Natural killer cell (primary cell): ENCODE measurements around the gene AP3B1. TPM values are rescaled to one million over a fixed set of nuclear protein-coding genes. Genes with fewer than 3 reads are reported as not detected.
"Not testable (repeated sequence)": the region's sequence is repeated elsewhere in the genome, so short reads cannot be mapped to it uniquely, and the experiment has no call there.

ENCODE experiments used
- ATAC-seq, 3 donors: fragments of 150-1000 bp in 2 of 3; fragments of 200-7000 bp in 1 of 3; cut with Tn5 transposase; 1 replicate in 1 of 3; 2 replicates in 2 of 3; pipeline ENCODE4 v1.10.0; 2021; ENCODE audit warnings: mild to moderate bottlenecking in 2 of 3, moderate library complexity in 2 of 3
- DNase-seq, 2 donors: peaks; one replicate each; pipeline versions ENCODE4 v3.0.0 to v3.0.0-alpha.2; 2013 to 2021; ENCODE audit warnings: mixed read lengths in 1 of 2
- H3K27ac ChIP-seq: one replicate; pipeline ENCODE4 v1.5.1; 2013; ENCODE audit warnings: mild to moderate bottlenecking, low read length
- H3K27me3 ChIP-seq: one replicate; pipeline ENCODE4 v1.6.1; 2013; ENCODE audit warnings: low read length; ENCODE audit not compliant: control insufficient read depth, insufficient read depth
- H3K36me3 ChIP-seq: one replicate; pipeline ENCODE4 v1.6.1; 2013; ENCODE audit warnings: low read length; ENCODE audit not compliant: control insufficient read depth, insufficient read depth
- H3K4me1 ChIP-seq: one replicate; pipeline ENCODE4 v1.6.1; 2013; ENCODE audit warnings: low read length; ENCODE audit not compliant: control insufficient read depth, insufficient read depth
- H3K4me3 ChIP-seq: one replicate; pipeline ENCODE4 v1.5.1; 2013; ENCODE audit warnings: low read length
- H3K9me3 ChIP-seq: one replicate; pipeline ENCODE4 v1.6.1; 2013; ENCODE audit warnings: low read length; ENCODE audit not compliant: control insufficient read depth, insufficient read depth
- H3K27ac Mint-ChIP-seq, 2 donors: one replicate each; pipeline ENCODE4 v1.8.0; 2022; ENCODE audit warnings: mild to moderate bottlenecking in 2 of 2, mixed read lengths in 2 of 2, moderate library complexity in 1 of 2
- H3K27me3 Mint-ChIP-seq, 2 donors: one replicate each; pipeline ENCODE4 v1.8.0; 2022; ENCODE audit warnings: low read depth in 2 of 2, mixed read lengths in 2 of 2
- H3K36me3 Mint-ChIP-seq: one replicate; pipeline ENCODE4 v1.8.0; 2022; ENCODE audit warnings: mixed read lengths
- H3K4me1 Mint-ChIP-seq, 2 donors: one replicate each; pipeline ENCODE4 v1.8.0; 2022; ENCODE audit warnings: mixed read lengths in 2 of 2
- H3K4me3 Mint-ChIP-seq: one replicate; pipeline ENCODE4 v1.8.0; 2022; ENCODE audit warnings: mild to moderate bottlenecking, moderate library complexity, mixed read lengths
- H3K9me3 Mint-ChIP-seq, 2 donors: one replicate each; pipeline ENCODE4 v1.8.0; 2022; ENCODE audit warnings: mixed read lengths in 2 of 2
- WGBS: methylation state at CpG from one replicate; pipeline ENCODE4 v1.1.7; 2013; ENCODE audit warnings: missing lambda C conversion rate; ENCODE audit not compliant: insufficient coverage; 5-methylcytosine and 5-hydroxymethylcytosine counted together
- intact Hi-C: fragments of 100-400 bp; cut with micrococcal nuclease; formaldehyde crosslinking; loops from one replicate; pipeline ENCODE4 v1.14.2; 2022
- total RNA-seq, 4 donors: library from RNA; stranded (reverse); fragments of 120-200 nt in 1 of 4; gene quantifications; one replicate each; pipeline versions ENCODE4 v1.2.3 to v1.2.4, GENCODE V29; 2013 to 2022
- TF ChIP-seq, protein P1 (sequence below): fragments of 200-600 bp; IDR thresholded peaks from one replicate; pipeline ENCODE4 v1.8.0; 2022; ENCODE audit warnings: antibody characterized with exemption

Gene AP3B1
- total RNA-seq, 3 donors from 2014 or later (not counting 1 experiment from before 2014, with no cell fraction given): 48.5 to 58.2 (median 56.2) TPM

DNA sequence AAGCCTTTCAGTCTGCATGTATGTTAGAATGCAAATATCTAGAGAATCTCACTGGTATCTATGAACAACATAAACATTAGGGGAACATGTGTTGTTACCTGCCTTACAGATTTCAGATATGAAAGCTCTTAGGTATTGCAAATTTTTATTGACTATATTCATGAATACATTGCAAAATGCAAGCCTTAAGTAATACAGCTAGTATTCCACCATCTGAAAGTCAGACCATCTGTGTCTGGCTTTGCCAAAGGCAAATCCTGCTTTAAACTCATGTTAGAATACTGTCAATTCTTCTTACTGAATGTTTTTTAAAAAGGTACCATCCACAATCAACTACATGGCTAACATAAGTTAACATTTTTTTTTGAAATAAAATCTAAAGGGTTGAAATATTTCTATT is 215.6 kb downstream of the AP3B1 start:
- Histone ChIP-seq H3K27ac (no peak overlapping the region), H3K27me3 (no peaks in the 10 kb centered on the region), H3K36me3 (no peaks in the 10 kb centered on the region), H3K9me3 (no peaks in the 10 kb centered on the region), H3K4me3 (no peak overlapping the region), H3K4me1 (no peaks in the 10 kb centered on the region)
- TF ChIP-seq, protein P1, sequence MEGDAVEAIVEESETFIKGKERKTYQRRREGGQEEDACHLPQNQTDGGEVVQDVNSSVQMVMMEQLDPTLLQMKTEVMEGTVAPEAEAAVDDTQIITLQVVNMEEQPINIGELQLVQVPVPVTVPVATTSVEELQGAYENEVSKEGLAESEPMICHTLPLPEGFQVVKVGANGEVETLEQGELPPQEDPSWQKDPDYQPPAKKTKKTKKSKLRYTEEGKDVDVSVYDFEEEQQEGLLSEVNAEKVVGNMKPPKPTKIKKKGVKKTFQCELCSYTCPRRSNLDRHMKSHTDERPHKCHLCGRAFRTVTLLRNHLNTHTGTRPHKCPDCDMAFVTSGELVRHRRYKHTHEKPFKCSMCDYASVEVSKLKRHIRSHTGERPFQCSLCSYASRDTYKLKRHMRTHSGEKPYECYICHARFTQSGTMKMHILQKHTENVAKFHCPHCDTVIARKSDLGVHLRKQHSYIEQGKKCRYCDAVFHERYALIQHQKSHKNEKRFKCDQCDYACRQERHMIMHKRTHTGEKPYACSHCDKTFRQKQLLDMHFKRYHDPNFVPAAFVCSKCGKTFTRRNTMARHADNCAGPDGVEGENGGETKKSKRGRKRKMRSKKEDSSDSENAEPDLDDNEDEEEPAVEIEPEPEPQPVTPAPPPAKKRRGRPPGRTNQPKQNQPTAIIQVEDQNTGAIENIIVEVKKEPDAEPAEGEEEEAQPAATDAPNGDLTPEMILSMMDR: no peak
- Mint-ChIP-seq H3K4me1 (no peaks in the 10 kb centered on the region), H3K36me3 (no peaks in the 10 kb centered on the region), H3K4me3 (no peak overlapping the region), H3K27me3 (no peaks in the 10 kb centered on the region), H3K27ac (no peak overlapping the region), H3K9me3 (no peaks in the 10 kb centered on the region)
- no peak for ATAC-seq
- intact Hi-C loops: no loop called here
- DNase-seq: no peak

DNA sequence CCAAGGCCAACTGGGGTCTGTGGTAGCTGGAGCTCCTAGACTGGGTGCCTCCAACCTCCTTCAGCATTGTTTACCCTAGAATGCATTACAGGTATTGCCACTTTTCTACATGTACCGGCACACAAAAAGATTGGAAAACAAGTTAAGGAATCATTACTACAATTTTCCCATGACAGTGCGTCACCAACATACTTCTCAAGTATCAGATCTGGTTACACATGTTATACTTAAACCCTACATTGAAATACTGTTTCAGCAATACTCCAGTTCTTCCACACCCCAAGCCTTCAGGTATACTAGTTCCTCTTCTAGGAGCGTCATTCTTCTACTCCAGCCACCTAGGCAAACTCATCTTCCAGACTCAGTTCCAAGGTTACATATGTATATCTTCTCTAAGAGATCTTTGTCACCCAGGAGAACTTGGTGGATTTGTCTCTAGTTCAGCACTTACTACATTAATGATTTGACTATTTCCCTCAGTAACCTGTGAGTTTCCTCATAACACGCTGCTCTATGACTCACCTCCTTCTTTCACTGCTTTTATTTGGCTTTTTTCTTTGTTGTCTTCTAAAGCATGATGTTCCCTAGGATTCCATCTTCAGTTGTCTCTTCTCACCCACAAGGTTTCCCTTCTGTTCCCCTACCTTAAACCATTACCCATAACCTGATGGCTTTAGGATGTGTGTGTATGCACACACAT is 217.0 kb downstream of the AP3B1 start:
- ATAC-seq: no peak
- Mint-ChIP-seq H3K4me3 (no peak overlapping the region), H3K27ac (no peak overlapping the region), H3K9me3 (no peaks in the 10 kb centered on the region), H3K27me3 (no peaks in the 10 kb centered on the region), H3K4me1 (no peaks in the 10 kb centered on the region), H3K36me3 (no peaks in the 10 kb centered on the region)
- intact Hi-C loops: no loop called here
- TF ChIP-seq, protein P1: no peak
- DNase-seq: no peak
- Histone ChIP-seq H3K36me3 (no peaks in the 10 kb centered on the region), H3K27me3 (no peaks in the 10 kb centered on the region), H3K4me3 (no peak overlapping the region), H3K27ac (no peak overlapping the region), H3K4me1 (no peaks in the 10 kb centered on the region), H3K9me3 (no peaks in the 10 kb centered on the region)
- 98% methylated on average over 4 of the region's 4 CpGs for WGBS

DNA sequence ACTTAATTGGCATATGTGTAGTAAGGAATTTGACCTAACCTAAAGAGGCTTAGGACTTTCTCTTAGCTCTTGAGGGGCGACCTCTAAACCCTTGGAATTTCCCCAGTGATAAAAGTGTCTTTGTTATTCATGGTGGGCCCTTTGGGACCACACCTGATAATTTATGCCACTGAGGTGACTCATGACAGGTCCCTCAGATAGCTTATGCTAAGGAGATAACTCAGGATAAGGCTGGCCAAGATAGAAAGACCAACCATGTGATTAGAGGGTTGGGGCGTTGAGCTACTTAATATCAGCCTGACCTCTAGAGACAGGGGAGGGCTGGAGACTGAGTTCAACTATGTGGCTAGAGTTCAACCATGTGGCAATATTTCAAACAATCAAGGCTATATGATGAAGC is 218.1 kb downstream of the AP3B1 start:
- DNase-seq (no peak), ATAC-seq (no peak)
- Histone ChIP-seq H3K4me1 (no peaks in the 10 kb centered on the region), H3K36me3 (no peaks in the 10 kb centered on the region), H3K9me3 (no peaks in the 10 kb centered on the region), H3K27me3 (no peaks in the 10 kb centered on the region), H3K4me3 (no peak overlapping the region), H3K27ac (no peak overlapping the region)
- intact Hi-C loops: no loop called here
- no peak overlapping the region for H3K4me3 Mint-ChIP-seq
- H3K9me3 Mint-ChIP-seq: no peaks in the 10 kb centered on the region
- no peaks in the 10 kb centered on the region for H3K27me3 Mint-ChIP-seq
- WGBS: 96% methylated on average over 2 of the region's 2 CpGs
- no peaks in the 10 kb centered on the region for H3K36me3 Mint-ChIP-seq
- no peak overlapping the region for H3K27ac Mint-ChIP-seq
- H3K4me1 Mint-ChIP-seq: no peaks in the 10 kb centered on the region
- TF ChIP-seq, protein P1: no peak

DNA sequence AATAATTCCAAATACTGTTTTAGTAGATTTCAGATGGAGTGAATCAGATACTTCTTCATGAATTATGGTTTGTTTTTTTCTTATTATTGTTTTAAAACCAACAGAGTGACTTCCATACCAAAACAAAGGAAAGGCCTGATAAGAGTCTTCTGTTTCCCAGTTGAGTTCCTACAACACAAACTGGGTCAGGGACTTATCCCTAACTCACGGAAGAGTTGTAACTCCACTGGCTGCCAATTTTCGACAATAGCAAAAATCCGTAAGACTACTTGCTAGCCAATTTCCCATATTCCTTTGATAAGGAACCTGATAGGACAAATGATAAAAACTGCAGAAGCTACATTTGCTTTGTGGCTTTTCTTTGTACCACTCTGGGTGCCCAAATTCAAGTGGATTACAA is 219.2 kb downstream of the AP3B1 start:
- H3K4me1 Mint-ChIP-seq: no peaks in the 10 kb centered on the region
- no peaks in the 10 kb centered on the region for H3K27me3 Mint-ChIP-seq
- Histone ChIP-seq H3K4me1 (no peaks in the 10 kb centered on the region), H3K36me3 (no peaks in the 10 kb centered on the region), H3K27me3 (no peaks in the 10 kb centered on the region), H3K4me3 (no peak overlapping the region), H3K27ac (no peak overlapping the region), H3K9me3 (no peaks in the 10 kb centered on the region)
- TF ChIP-seq, protein P1: no peak
- no peak overlapping the region for H3K27ac Mint-ChIP-seq
- H3K36me3 Mint-ChIP-seq: no peaks in the 10 kb centered on the region
- H3K4me3 Mint-ChIP-seq: no peak overlapping the region
- intact Hi-C loops: no loop called here
- WGBS: 100% methylated on average over 3 of the region's 3 CpGs
- ATAC-seq (no peak), DNase-seq (no peak)
- H3K9me3 Mint-ChIP-seq: no peaks in the 10 kb centered on the region

DNA sequence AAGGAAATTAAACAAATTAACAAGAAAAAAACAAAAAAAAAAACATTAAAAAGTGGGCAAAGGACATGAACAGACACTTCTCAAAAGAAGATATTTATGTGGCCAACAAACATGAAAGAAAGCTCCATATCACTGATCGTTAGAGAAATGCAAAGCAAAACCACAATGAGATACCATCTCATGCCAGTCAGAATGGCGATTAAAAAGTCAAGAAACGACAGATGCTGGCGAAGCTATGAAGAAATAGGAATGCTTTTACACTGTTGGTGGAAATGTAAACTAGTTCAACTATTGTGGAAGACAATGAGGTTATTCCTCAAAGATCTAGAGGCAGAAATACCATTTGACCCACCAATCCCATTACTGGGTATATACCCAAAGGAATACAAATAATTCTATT is 223.8 kb downstream of the AP3B1 start:
- H3K27ac Mint-ChIP-seq, H3K4me1 ChIP-seq, H3K27me3 Mint-ChIP-seq, H3K4me3 Mint-ChIP-seq, DNase-seq, intact Hi-C loops, ATAC-seq, H3K36me3 ChIP-seq, H3K27ac ChIP-seq, H3K4me3 ChIP-seq, H3K9me3 ChIP-seq, H3K27me3 ChIP-seq: not testable (repeated sequence)
- 90% methylated on average over 4 of the region's 4 CpGs for WGBS
- H3K4me1 Mint-ChIP-seq: peaks cover 7 to 10% of the 10 kb centered on the region in 2 donors
- H3K9me3 Mint-ChIP-seq: peaks cover 6 to 13% of the 10 kb centered on the region in 2 donors
- peaks cover 36% of the 10 kb centered on the region for H3K36me3 Mint-ChIP-seq
